Measurements from ENCODE around the gene PCGF3.

- TF ChIP-seq CTCF (conservative IDR thresholded peaks at IDR 0.05; ENCODE audit: low read depth, low read length) = no peak
- no peak for TF ChIP-seq EZH2 (IDR thresholded peaks at IDR 0.05; ENCODE audit: low read length, unreplicated experiment)
Observed at GRCh38 chr4:664713-665231, 40.9 kb upstream of the PCGF3 start.
